OCI-LY7 (cell line): Measurements from ENCODE around the gene DLEC1. TPM values are rescaled to one million over a fixed set of nuclear protein-coding genes. Genes with fewer than 3 reads are reported as not detected.

Source experiments
- BruUV-seq: library from RNA; stranded (reverse); fragments of 400-500 nt; replicated peaks from 2 replicates; lab custom pipeline; 2021; lab: Mats Ljungman, UMichigan
- CTCF ChIA-PET: fragments of 300-600 bp; sonication (Branson Sonifier 250); formaldehyde crosslinking; loops from one replicate; lab custom pipeline; 2022; ENCODE audit warnings: antibody characterized with exemption; ENCODE audit not compliant: unreplicated experiment; lab: Charles Lee
- POLR2A ChIA-PET: fragments of 300-600 bp; sonication (Branson Sonifier 250); formaldehyde crosslinking; loops from one replicate; lab custom pipeline; 2022; ENCODE audit warnings: antibody characterized with exemption; lab: Charles Lee
- DNase-seq: peaks from one replicate; pipeline ENCODE4 v3.0.0-alpha.2; 2015; ENCODE audit warnings: low spot score
- H2AFZ ChIP-seq: fragments of 200-600 bp; sonication (generic), shearing (Covaris generic); 2 replicates; pipeline ENCODE4 v1.6.1; 2014; ENCODE audit warnings: mild to moderate bottlenecking, antibody characterized with exemption, low read length, moderate library complexity
- H3K27ac ChIP-seq: fragments of 200-600 bp; sonication (generic); 2 replicates; pipeline ENCODE4 v1.5.1; 2014; ENCODE audit warnings: mixed run types, low read depth, mild to moderate bottlenecking, moderate library complexity, low read length, inconsistent platforms; ENCODE audit not compliant: poor library complexity, severe bottlenecking
- H3K36me3 ChIP-seq: fragments of 200-600 bp; sonication (generic); 2 replicates; pipeline ENCODE4 v1.6.1; 2014; ENCODE audit warnings: mild to moderate bottlenecking, antibody characterized with exemption, low read length, moderate library complexity, mixed read lengths; ENCODE audit not compliant: insufficient read depth
- H3K4me1 ChIP-seq: fragments of 200-600 bp; sonication (generic); 2 replicates; pipeline ENCODE4 v1.5.1; 2014; ENCODE audit warnings: mild to moderate bottlenecking, low read length; ENCODE audit not compliant: insufficient read depth, poor library complexity, severe bottlenecking
- H3K4me2 ChIP-seq: fragments of 200-600 bp; sonication (generic); 2 replicates; pipeline ENCODE4 v1.6.1; 2014; ENCODE audit warnings: mild to moderate bottlenecking, low read length
- H3K4me3 ChIP-seq: fragments of 200-600 bp; sonication (generic); 2 replicates; pipeline ENCODE4 v1.5.1; 2014; ENCODE audit warnings: mild to moderate bottlenecking, low read depth, low read length; ENCODE audit not compliant: poor library complexity, severe bottlenecking
- H3K79me2 ChIP-seq: fragments of 200-600 bp; sonication (generic); 2 replicates; pipeline ENCODE4 v1.6.1; 2016; ENCODE audit warnings: low read depth, mild to moderate bottlenecking, low read length, moderate library complexity, mixed read lengths; ENCODE audit not compliant: insufficient read depth
- H3K9me2 ChIP-seq: fragments of 200-600 bp; sonication (generic); 2 replicates; pipeline ENCODE4 v1.6.1; 2016; ENCODE audit warnings: mild to moderate bottlenecking, low read length, mixed read lengths; ENCODE audit not compliant: insufficient read depth
- H3K9me3 ChIP-seq: fragments of 200-600 bp; sonication (generic); 2 replicates; pipeline ENCODE4 v1.6.1; 2014; ENCODE audit warnings: mild to moderate bottlenecking, mixed run types, low read length, mixed read lengths
- H4K20me1 ChIP-seq: fragments of 200-600 bp; sonication (generic); 2 replicates; pipeline ENCODE4 v1.6.1; 2014; ENCODE audit warnings: mild to moderate bottlenecking, antibody characterized with exemption, low read length, moderate library complexity, mixed read lengths; ENCODE audit not compliant: insufficient read depth
- EZH2phosphoT487 ChIP-seq: fragments of 200-600 bp; sonication (generic); IDR thresholded peaks from 2 replicates; pipeline ENCODE4 v1.6.1; 2018; ENCODE audit warnings: low read depth, borderline replicate concordance, mild to moderate bottlenecking, mixed run types, antibody characterized with exemption, low read length, moderate library complexity, mixed read lengths
- intact Hi-C: fragments of 100-400 bp; cut with micrococcal nuclease; formaldehyde crosslinking; loops from one replicate; pipeline ENCODE4 v1.10.0; 2022; ENCODE audit not compliant: unreplicated experiment
- total RNA-seq, 2 experiments: library from RNA; depleted of rRNA in 1 of 2; stranded (reverse); fragments of >200 nt in 1 of 2; shearing (Covaris generic) in 1 of 2; gene quantifications; 2 replicates each; pipeline ENCODE4 v1.2.3, GENCODE V29; 2014 to 2022
- TF ChIP-seq, protein P1 (sequence below): fragments of 200-600 bp; sonication (generic); conservative IDR thresholded peaks from 2 replicates; pipeline ENCODE4 v1.5.1; 2014; ENCODE audit warnings: mild to moderate bottlenecking, antibody characterized with exemption, low read length, moderate library complexity, mixed read lengths

The DLEC1 gene
- total RNA-seq, 2 experiments from 2014 or later, result 0.13 TPM; not detected in 1

DNA sequence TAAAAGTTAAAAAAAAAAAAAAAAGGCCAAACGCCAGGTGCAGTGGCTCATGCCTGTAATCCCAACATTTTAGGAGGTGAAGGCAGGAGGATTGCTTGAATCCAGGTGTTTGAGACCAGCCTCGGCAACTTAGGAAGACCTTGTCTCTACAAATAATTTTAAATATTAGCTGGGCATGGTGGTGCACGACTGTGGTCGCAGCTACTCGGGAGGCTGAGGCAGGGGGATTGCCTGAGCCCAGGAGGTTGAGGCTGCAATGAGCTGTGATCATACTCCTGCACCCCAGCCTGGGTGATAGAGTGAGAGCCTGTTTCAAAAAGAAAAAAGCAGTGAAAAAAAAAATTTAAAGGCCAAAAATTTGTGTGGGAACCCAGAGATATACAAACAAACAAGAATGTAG, 2.7 kb upstream of the DLEC1 start:
- no peaks in the 10 kb centered on the region for H3K79me2 ChIP-seq
- intact Hi-C loops, result no loop called here
- ChIA-PET CTCF (no interaction called here), POLR2A (no interaction called here)
- no peak overlapping the region for H3K4me3 ChIP-seq
- H3K27ac ChIP-seq, result no peak overlapping the region
- no TSS peak for BruUV-seq
- DNase-seq, result no peak
- H3K4me1 ChIP-seq, result peaks cover 8% of the 10 kb centered on the region
- no peaks in the 10 kb centered on the region for H4K20me1 ChIP-seq
- H2AFZ ChIP-seq, result no peak overlapping the region
- no peaks in the 10 kb centered on the region for H3K9me2 ChIP-seq
- no peak overlapping the region for H3K4me2 ChIP-seq
- no peak for TF ChIP-seq EZH2phosphoT487
- TF ChIP-seq, protein P1, sequence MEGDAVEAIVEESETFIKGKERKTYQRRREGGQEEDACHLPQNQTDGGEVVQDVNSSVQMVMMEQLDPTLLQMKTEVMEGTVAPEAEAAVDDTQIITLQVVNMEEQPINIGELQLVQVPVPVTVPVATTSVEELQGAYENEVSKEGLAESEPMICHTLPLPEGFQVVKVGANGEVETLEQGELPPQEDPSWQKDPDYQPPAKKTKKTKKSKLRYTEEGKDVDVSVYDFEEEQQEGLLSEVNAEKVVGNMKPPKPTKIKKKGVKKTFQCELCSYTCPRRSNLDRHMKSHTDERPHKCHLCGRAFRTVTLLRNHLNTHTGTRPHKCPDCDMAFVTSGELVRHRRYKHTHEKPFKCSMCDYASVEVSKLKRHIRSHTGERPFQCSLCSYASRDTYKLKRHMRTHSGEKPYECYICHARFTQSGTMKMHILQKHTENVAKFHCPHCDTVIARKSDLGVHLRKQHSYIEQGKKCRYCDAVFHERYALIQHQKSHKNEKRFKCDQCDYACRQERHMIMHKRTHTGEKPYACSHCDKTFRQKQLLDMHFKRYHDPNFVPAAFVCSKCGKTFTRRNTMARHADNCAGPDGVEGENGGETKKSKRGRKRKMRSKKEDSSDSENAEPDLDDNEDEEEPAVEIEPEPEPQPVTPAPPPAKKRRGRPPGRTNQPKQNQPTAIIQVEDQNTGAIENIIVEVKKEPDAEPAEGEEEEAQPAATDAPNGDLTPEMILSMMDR, result no peak
- H3K36me3 ChIP-seq, result no peaks in the 10 kb centered on the region
- no peaks in the 10 kb centered on the region for H3K9me3 ChIP-seq

DNA sequence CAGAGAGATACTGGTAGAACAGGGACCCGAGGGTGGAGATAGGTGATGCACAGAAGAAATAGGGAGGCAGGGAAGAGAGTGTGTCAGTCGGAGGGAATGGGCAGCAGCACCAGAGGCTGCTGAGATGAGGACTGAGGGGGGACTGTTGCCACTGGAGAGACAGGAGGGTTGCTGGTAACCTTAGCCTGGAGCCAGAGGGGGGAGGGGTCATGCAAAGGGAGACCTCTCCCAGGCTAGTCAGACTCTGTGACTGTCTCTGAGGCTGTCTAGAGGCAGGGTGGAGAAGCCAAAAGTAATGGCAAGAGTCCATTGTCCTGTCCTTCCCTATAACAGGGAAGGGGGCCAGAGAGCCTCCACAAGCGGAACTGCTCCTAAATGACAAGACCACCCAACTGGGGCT, 2.1 kb upstream of the DLEC1 start:
- H3K27ac ChIP-seq, result no peak overlapping the region
- no peak for DNase-seq
- no peak overlapping the region for H3K4me3 ChIP-seq
- ChIA-PET POLR2A (no interaction called here), CTCF (interaction anchor here (0.5 kb wide), 1 partner anchor 95 kb away, joined by 3 read pairs; no protein-coding TSS in a partner anchor)
- no peaks in the 10 kb centered on the region for H3K79me2 ChIP-seq
- H2AFZ ChIP-seq, result no peak overlapping the region
- no peaks in the 10 kb centered on the region for H3K36me3 ChIP-seq
- no peaks in the 10 kb centered on the region for H3K9me2 ChIP-seq
- no peaks in the 10 kb centered on the region for H3K9me3 ChIP-seq
- TF ChIP-seq, protein P1, result no peak
- TF ChIP-seq EZH2phosphoT487, result no peak
- intact Hi-C loops, result no loop called here
- no TSS peak for BruUV-seq
- no peaks in the 10 kb centered on the region for H4K20me1 ChIP-seq
- no peak overlapping the region for H3K4me2 ChIP-seq
- peaks cover 8% of the 10 kb centered on the region for H3K4me1 ChIP-seq

DNA sequence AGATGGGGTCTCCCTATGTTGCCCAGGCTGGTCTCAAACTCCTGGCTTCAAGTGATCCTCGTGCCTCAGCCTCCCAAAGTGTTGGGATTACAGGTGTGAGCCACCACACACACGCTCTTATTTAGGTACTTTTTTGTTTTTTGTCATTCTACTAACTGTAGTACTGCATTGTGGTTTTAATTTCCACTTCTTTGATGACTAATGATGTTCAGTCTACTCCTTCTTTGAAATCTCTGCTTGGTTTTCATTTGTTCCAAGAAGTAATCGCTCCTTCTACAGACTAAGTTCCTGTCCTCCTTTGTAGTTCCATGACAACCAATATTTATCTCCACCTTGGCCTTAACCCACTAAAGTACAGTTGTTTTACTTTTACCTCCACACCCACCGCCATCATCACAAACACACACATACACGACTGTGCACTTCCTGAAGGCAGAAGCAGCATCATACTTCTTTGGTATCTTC, 529 bp upstream of the DLEC1 start:
- H3K27ac ChIP-seq, result no peak overlapping the region
- H3K4me1 ChIP-seq, result peaks cover 8% of the 10 kb centered on the region
- no peaks in the 10 kb centered on the region for H3K79me2 ChIP-seq
- ChIA-PET CTCF (no interaction called here), POLR2A (no interaction called here)
- intact Hi-C loops, result no loop called here
- TF ChIP-seq EZH2phosphoT487, result no peak
- TF ChIP-seq, protein P1, result no peak
- no peaks in the 10 kb centered on the region for H3K36me3 ChIP-seq
- H3K9me2 ChIP-seq, result no peaks in the 10 kb centered on the region
- no peaks in the 10 kb centered on the region for H3K9me3 ChIP-seq
- DNase-seq, result no peak
- BruUV-seq, result no TSS peak
- H3K4me3 ChIP-seq, result no peak overlapping the region
- no peaks in the 10 kb centered on the region for H4K20me1 ChIP-seq
- H2AFZ ChIP-seq, result peak overlapping the region; percentile 67; the same call in 1 of the 2 replicates
- H3K4me2 ChIP-seq, result peak overlapping the region; percentile 38; the same call in 1 of the 2 replicates
